Activated naive CD4-positive, alpha-beta T cell treated with anti-CD3 and anti-CD28 coated beads, Interleukin-2, amount 50 U/mL, for 16 hours (primary cell): Measurements from ENCODE around the gene KCNIP3.
"Not testable (repeated sequence)": the region's sequence is repeated elsewhere in the genome, so short reads cannot be mapped to it uniquely, and the experiment has no call there.

Experiments used
- DNase-seq: peaks from one replicate; pipeline ENCODE4 v3.0.0-alpha.2; 2020

Gene KCNIP3

DNA sequence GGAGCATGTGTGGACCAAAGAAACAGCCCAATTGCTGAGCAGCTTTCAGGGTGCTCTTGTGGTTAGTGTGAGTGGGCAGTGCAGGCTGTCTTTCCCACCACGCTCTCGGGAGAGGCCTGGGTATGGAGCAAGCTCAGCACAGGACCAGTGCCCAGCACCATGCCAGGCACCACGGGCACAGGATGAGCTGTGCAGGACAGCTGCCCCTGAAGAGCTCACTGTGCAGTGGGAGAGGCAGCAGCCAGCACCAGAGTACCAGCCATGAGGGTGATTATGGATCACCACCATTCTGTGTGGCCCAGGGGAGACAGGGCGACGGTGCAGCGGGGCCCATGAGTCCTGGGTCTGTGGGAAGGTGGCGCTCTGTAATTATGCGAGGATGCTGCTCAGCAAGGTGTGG, 75.7 kb downstream of the KCNIP3 start:
- peak; percentile 2 for DNase-seq

DNA sequence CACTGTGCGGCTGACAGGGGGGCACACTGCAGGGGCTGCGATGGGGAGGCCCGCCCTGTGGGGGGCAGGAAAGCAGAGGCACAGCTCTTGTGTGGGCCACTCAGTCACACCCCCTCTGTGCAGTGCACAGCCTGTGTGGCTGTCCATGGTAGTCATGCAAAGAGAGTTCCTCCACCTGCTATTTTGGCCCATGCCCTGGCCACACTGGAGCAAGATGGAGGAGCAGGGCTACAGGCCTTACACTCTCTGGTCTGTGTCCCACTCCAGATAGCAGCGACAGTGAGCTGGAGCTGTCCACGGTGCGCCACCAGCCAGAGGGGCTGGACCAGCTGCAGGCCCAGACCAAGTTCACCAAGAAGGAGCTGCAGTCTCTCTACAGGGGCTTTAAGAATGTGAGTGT, 76.9 kb downstream of the KCNIP3 start:
- DNase-seq, result no peak

DNA sequence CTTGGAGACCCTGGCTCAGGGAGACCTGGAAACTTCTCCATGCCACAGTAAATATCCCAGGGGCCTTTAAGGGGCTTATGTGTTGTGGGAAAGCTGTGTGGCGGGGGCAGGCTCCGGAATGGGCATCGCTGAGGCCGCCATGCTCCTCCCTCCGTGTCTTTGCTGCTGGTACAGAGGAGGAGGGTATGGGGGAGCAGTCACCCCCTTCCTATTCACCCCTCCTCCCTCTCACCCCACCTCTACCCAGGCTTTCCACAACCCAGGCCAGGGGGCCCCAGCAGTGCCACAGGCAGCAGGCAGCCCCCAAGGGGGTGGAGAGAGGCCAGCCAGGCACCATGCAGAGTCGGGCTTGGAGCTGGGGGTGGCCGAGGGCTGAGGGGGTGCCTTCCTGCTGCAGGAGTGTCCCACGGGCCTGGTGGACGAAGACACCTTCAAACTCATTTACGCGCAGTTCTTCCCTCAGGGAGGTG, 77.3 kb downstream of the KCNIP3 start:
- DNase-seq, result no peak

DNA sequence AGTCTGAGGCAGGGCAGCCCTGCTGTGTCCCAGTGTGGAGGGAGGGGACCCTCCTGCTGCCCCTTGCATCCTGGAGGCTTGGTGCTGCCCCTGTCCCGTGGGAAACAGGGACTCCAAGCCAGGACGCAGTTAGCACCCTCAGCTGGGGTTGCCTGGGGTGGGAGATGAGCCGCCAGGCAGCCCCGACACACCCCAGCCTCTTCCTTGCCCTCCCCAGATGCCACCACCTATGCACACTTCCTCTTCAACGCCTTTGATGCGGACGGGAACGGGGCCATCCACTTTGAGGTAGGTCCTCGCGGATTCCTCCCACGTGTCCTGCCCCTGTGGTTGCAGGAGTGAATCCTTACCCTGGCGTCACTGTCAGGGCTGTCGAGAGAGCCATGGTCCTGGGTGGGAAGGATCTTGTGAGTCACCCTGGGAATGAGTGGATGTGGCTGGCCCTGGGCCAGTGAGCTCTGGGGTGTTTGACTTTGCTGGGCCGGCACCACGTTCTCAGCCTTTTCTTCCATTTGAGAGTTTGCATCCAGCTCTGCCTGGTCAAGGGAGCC, 77.8 kb downstream of the KCNIP3 start:
- DNase-seq, result no peak

DNA sequence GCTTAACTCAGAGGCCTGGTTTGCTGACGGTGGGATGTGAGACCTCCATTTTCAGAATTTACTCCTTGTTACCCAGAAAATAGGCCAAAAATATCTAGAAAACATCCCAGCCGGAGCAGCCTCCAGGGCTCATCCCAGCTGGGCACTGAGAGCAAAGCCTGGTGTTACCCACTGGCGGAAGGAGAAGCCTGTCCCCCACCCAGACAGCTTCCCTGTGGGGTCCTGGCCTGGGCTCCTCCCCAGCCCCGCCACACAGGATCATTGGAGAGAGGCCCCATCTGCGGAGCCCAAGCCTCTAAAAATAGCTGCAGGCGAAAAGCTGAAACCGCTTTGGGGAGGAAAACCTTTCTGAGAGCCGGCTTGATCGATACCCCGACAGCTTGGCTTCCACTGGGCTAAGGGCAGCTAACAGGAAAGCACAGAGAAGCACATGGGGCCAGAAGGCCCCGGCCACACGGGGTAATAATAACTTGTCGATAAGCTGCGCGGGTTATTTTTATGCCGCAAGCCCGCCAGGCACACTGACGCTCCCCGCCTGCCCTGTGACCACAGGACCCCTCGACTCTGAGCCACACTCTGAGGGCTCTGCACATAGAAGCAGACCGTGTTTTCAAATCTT, 78.5 kb downstream of the KCNIP3 start:
- DNase-seq, result no peak

DNA sequence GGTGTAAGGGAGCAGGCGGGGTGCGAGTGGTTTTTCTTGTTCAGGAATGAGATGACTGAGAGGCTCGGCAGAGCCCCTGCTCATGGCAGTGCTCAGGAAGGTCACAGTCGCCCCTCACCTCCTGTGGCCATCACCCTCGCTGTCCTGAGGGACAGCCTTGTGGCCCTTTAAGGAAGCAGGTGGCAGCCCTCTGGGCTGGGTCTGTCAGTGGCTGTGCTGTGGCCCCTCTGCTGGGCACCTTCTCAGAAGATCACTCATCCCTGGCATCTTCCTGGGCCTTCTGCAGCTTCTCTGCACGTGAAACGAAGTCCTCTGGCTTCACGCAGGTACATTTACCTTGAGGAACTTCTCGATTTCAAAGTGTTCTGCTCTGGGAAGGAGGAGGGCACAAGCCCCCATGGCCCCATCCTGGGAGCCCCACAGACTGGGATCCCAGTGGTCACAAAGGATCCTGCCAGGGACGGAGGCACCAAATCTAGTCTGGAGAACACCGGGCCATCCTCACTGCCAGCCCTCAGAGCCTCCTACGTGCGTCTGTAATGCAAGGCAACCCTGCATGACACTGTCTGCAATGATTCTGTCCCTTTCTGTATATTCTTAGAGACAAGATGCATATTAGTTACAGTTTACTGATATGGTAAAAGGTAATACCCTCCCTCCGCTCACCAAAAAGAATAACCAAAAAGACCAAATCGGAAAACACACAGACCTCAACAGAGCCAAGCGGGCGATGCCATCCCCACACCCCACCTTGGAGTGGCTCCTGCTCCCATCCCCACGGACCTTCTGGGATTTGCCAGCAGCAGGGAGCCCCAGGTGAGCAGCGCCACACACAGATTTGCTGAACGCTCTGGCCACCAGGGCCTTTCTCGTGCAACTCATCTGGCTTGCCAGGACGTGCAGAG, 79.4 kb downstream of the KCNIP3 start:
- DNase-seq, result no peak

DNA sequence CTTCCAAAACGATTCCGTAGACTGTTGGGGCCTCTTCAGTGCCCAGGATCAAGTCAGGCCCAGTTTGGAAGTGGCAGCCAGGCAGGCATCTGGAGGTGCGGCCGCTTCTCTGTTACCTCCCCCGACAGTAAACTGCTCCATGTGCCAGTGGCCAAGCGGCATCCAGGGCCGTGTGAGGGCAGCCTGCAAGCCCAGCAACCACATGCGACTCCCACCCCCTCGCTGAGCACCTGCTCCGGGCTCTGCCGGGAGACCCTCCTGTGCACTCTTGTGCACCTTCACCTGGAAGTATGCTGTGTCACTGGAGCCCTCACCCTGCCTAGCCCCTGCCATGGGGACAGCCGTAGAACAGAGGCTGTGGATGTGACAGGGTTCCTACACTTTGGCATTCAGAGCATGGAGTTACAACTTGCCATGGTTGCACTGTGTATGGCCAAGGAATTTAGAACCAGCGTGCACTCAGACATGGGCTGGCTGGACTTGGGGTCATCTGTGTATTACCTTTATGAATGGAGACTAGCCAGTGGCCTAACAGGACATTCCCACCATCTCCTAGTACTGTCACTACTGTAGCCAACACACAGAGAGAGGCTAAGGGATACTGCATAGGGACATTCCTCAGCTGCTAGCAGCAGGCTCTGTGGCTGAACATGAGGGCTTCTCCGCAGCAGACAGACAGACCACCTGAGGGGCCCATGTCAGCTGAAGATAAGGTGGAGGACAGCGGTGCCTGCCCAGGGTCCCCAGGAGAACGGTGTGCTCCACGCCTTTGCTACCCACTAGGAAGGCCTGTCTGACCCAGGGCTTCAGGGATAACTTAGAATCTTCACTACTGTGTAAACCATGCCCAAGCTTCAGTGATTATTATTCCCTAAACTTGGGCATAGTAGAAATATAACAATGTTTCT, 80.3 kb downstream of the KCNIP3 start:
- no peak for DNase-seq

DNA sequence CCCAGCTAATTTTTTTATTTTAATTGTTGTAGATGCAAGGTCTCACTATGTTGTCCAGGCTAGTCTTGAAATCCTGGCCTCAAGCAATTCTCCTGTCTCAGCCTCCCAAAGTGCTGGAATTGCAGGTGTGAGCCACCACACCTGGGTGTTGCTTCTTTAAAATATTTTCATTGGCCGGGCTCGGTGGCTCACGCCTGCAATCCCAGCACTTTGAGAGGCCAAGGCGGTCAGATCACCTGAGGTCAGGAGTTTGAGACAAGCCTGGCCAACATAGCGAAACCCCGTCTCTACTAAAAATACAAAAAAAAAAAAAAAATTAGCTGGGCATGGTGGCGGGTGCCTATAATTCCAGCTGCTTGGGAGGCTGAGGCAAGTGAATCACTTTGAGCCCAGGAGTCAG, 81.1 kb downstream of the KCNIP3 start:
- not testable (repeated sequence) for DNase-seq

DNA sequence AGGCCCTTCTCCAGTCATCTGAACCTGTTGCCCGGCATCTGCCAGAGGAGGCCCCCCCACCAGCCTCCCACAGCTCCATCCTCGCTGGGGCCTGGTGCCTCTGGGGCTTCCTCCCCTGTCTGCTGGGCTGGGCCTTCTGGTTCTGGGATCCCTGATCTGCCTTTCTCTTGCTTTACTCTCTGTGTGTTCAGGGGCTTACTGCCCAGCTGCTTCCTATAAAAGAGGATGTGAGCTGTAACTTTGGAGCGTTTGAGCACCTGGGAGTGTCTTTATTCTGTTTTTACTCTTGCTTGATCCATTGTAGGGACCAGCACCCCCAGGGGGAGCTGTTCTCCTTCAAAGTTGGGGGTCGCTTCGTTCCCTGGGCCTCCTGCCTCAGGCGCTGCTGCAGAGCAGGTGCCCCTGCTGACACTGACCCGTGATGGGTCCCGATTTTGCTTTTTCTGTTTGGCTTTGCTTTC, 82.3 kb downstream of the KCNIP3 start:
- no peak for DNase-seq

DNA sequence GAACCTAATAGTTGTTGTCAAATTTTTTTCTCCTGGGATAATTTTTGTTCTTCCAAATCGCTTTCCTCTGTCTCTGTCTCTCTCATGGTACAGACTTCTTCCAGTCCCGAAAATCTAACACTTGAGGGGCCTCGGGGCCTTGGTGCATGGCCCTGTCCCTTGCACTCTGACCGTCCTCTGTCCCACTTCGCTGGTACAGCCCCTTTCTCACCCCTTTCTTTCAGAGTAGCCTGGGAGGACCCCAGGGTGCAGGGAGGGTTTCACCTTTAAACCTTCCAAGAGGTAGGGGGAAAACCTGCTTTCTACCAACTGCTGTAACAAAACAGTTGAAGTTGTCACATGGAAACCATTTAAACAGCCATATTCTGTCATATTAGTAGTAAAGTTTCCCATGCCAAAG, 83.1 kb downstream of the KCNIP3 start:
- DNase-seq, result no peak

DNA sequence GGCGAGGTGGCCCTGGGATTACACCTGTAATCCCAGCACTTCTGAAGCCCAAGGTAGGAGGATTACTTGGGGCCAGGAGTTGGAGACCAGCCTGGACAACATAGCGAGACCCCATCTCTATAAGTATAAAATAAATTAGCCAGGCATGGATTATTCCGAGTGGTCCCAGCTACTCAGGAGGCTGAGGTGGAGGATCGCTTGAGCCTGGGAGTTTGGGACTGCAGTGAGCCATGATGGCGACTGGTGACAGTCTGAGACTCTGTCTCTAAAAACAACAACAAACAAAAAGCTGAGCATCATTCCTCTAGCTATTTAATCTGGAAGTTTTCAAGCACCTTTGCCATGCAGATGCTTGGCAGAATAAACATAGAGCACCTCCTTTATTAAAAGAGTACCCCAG, 83.6 kb downstream of the KCNIP3 start:
- DNase-seq, result no peak

DNA sequence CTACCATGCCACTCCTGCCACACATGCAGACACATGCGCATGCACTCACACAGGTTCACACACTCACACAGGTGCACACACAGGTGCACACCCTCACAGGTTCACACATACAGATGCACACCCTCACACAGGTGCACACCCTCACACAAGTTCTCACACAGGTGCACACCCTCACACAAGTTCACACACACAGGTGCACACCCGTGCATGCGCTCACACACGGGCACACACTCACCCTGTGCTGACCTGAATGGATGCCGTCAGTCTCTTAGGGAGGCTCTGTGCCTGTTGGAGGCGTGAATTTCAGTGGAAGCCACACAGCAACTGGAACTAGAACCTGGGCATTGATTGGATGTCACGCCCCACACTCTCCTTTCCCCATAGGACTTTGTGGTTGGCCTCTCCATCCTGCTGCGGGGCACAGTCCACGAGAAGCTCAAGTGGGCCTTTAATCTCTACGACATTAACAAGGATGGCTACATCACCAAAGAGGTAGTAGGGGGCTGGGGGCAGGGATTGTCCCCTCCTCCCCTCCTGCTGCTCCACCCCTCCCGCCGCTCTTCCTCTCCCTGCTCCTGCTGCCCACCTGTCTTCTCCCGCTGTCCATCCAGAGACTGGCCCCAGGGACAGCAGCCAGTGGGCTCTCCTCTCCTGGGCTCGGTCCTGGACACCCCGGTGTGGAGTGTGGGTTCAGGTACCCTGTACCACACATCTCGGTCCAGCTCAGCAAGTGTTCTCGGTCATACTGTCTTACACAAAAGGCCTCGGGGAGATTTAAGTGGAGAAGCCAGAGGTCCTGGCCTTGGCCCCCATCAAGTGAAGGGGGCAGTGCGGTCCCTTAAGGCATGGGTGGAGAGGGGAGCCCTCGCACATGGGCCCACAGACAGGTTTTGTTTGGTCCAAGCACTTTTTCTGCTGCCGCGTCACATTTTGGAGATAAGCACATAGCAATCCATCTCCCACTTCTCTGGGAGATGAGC, 84.4 kb downstream of the KCNIP3 start:
- DNase-seq, result no peak

DNA sequence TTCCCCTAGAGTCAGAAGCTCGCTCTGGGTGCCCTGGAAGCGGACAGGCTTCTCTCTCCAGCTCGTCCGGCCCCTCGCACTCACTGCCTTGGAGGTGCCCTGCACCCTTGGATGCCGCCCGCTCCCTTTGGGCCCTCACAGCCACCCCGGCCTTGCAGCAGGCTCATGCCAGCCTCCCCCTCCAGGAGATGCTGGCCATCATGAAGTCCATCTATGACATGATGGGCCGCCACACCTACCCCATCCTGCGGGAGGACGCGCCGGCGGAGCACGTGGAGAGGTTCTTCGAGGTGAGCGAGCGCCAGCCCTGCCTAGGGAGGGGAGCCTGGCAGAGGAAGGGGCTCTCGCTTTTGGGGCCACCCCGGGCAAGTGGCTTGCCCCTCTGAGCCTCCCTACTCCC, 85.0 kb downstream of the KCNIP3 start:
- DNase-seq, result no peak

DNA sequence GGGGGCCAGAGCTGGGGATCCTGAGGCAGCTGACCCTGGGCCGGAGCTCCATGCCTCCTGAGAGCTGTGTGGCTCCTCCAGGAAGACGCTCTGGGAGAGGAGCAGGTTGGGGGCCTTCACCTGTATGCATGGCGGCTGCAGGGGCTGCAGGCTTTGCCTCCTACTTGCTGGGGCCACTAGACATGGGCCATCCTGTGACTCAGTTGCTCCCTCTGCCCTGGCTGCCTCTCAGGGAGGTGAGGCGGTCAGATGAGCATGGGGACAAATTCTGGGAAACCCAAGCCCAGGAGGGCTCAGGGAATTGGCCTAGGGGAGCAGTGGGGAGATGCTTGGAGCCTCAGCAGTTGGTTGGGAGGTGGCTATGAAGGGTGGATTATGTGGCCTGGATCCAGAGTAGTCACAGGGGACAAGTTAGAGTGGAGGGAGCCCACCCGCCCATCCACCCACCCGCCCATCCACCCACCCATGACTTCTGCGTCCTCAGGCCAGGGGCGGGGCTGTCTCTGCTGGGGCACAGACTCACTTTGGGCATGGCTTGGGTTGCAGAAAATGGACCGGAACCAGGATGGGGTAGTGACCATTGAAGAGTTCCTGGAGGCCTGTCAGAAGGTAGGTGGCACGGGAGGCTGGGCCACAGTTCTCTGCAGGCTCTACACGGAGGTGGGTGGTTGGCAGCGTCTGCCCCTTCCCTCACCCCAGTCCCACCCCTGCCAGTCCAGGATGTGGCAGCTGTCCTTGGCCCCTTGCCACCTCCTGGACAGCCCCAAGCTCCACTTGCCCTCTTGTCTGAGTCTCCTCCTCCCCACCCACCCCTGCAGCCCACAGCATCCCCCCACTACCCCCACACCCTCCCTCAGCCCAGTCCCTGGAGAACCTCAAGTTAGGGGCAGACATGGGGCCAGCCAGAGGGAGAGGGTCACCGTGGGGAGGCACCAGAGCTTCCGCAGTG, 85.8 kb downstream of the KCNIP3 start:
- no peak for DNase-seq

DNA sequence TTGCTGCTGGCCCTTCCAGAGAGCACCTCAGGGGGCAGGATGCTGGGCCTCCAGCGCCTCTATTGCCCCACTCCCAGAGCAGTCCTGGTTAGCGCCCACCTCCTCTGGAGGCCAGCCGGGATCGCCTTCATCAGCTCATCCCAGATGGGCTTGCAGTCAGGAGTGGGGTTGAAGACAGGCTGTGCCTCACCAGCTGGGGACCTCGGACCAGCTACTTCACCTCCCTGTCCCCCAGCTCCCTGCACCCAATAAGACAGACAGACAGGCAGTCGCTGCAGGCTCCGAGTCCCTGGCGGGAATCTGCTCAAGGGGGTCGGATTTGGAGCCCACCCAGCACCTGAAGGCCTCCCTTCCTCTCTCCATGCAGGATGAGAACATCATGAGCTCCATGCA, 86.5 kb downstream of the KCNIP3 start:
- DNase-seq, result no peak

DNA sequence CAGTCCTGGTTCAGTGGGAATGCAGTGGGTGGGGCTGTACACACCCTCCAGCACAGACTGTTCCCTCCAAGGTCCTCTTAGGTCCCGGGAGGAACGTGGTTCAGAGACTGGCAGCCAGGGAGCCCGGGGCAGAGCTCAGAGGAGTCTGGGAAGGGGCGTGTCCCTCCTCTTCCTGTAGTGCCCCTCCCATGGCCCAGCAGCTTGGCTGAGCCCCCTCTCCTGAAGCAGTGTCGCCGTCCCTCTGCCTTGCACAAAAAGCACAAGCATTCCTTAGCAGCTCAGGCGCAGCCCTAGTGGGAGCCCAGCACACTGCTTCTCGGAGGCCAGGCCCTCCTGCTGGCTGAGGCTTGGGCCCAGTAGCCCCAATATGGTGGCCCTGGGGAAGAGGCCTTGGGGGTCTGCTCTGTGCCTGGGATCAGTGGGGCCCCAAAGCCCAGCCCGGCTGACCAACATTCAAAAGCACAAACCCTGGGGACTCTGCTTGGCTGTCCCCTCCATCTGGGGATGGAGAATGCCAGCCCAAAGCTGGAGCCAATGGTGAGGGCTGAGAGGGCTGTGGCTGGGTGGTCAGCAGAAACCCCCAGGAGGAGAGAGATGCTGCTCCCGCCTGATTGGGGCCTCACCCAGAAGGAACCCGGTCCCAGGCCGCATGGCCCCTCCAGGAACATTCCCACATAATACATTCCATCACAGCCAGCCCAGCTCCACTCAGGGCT, 87.9 kb downstream of the KCNIP3 start:
- no peak for DNase-seq

DNA sequence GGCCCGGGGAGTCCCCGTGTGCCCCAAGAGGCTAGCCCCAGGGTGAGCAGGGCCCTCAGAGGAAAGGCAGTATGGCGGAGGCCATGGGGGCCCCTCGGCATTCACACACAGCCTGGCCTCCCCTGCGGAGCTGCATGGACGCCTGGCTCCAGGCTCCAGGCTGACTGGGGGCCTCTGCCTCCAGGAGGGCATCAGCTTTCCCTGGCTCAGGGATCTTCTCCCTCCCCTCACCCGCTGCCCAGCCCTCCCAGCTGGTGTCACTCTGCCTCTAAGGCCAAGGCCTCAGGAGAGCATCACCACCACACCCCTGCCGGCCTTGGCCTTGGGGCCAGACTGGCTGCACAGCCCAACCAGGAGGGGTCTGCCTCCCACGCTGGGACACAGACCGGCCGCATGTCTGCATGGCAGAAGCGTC, 88.4 kb downstream of the KCNIP3 start:
- DNase-seq, result no peak

DNA sequence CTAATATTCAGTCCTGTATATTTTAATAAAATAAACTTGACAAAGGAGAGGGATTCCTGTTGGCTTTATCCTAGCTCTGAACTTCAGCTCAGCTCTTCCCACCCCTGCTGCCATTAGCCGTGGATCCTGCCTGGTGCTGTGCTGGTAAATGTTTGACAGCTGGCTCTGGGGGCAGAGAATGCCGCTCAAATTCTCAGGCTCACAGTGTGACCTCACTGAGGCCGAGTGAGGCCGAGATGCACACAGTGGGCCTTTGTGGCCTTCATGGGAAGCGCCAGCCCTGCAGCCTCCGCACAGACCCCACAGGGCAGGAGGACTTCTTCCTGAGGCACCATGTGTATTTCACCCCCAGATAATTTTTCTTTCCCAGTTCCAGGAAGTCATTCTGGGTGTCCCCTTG, 88.9 kb downstream of the KCNIP3 start:
- no peak for DNase-seq

DNA sequence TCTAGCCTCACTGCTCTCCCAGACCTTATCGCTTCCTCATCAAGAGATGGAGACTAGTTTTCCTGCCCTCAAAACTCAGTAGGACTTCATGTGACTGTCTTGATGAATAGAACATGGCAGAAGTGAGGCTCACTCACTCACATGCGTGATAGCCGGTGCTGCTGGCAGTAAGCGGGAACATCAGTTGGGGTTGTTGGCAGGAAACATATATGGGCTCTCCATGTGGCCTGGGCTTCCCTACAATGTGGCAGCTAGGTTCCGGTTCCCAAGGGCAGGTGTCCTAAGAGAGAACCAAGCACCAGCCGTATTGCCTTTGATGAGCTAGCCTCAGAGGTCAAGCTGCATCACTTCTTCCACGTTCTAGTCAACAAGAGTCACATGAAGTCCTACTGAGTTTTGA, 90.2 kb downstream of the KCNIP3 start:
- no peak for DNase-seq
